Measurements from ENCODE around the gene KSR1. TPM values are rescaled to one million over a fixed set of nuclear protein-coding genes. Genes with fewer than 3 reads are reported as not detected.

Gene KSR1
- total RNA-seq, 1 donor from 2014 or later, result 90.2 TPM

DNA sequence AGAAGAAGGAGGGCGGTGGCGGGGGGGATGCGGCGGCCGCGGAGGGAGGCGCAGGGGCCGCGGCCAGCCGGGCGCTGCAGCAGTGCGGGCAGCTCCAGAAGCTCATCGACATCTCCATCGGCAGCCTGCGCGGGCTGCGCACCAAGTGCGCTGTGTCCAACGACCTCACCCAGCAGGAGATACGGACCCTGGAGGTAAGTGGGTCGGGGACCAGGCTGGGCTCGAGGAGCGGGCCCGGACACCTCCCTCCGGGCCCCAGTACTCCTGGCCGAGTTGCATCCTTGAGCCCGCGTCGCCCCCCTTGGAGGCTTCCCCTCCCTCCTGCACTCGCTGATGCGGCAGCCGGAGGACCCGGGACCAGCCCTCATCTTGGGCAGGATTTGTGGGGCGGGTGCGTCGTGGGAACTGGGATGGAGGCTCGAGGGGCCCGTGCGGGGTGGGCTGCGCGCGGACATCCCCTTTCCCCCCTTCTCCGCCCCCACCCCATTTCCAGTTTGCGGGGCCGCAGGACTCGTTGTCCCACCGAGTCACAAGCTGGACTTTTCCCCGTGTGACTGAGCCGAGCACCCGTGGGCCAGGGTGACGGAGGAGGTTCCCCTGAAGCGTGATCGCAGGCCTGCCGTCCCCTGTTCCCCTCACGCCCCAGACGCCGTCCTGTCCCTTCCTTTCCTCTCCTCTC, 572 bp downstream of the KSR1 start:
- Mint-ChIP-seq H3K27me3 (ENCODE audit: low read depth, unreplicated experiment) (peaks cover 6% of the 10 kb centered on the region), H3K27ac (ENCODE audit: unreplicated experiment) (peak overlapping the region; percentile 90), H3K4me1 (ENCODE audit: low read depth, unreplicated experiment) (peaks cover 32% of the 10 kb centered on the region), H3K9me3 (ENCODE audit: unreplicated experiment) (peaks cover 2% of the 10 kb centered on the region), H3K36me3 (ENCODE audit: low read depth, unreplicated experiment) (peaks cover 2% of the 10 kb centered on the region), H3K4me3 (ENCODE audit: unreplicated experiment) (peak overlapping the region; percentile 93)
- peak overlapping the region; percentile 95 for H3K4me2 ChIP-seq (ENCODE audit: low read length)
- peaks cover 4% of the 10 kb centered on the region for H3K36me3 ChIP-seq (ENCODE audit: insufficient read depth, low read length)
- peaks cover 51% of the 10 kb centered on the region for H4K20me1 ChIP-seq (ENCODE audit: insufficient read depth, low read length)
- H3K4me1 ChIP-seq (ENCODE audit: insufficient read depth, low read length), result peaks cover 25% of the 10 kb centered on the region
- peaks cover 2% of the 10 kb centered on the region for H3K27me3 ChIP-seq (ENCODE audit: insufficient read depth, low read length)
- peaks cover 49% of the 10 kb centered on the region for H3K79me2 ChIP-seq (ENCODE audit: insufficient read depth, low read length)
- H3K27ac ChIP-seq (ENCODE audit: low read depth, low read length), result peak overlapping the region; percentile 26
- FAIRE-seq, result no peak
- no peak for DNase-seq (ENCODE audit: low read depth)
- peak overlapping the region; percentile 91 for H3K9ac ChIP-seq (ENCODE audit: low read length)
- H3K4me3 ChIP-seq (ENCODE audit: insufficient read depth, low read depth, low read length), result peak overlapping the region; percentile 75
- no peaks in the 10 kb centered on the region for H3K9me3 ChIP-seq (ENCODE audit: insufficient read depth, low read depth, low read length)
- peak overlapping the region; percentile 48 for H2AFZ ChIP-seq (ENCODE audit: low read depth, low read length)
- no peak for TF ChIP-seq CTCF (IDR thresholded peaks at IDR 0.05; ENCODE audit: insufficient read depth, low read depth, low read length)
- TF ChIP-seq EZH2 (IDR thresholded peaks at IDR 0.05; ENCODE audit: insufficient read depth, low read length), result no peak

DNA sequence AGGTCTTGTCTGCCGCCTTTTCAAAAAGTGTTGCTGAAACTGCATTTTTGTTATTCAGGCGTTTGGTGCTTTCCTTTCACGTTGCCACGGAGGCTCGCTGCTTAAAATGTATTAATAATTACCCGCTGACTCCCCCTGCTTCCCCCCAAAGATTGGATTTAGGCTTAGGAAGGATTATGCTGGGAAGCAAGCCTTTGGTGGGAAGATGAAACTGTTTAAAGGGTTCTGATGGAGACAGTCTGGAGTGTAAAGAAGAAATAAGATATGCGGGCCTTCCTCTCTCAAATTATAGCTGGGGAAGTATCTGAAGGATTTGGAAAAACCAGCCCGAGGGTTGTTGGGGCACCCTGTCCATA, 1.1 kb downstream of the KSR1 start:
- peaks cover 2% of the 10 kb centered on the region for H3K36me3 Mint-ChIP-seq (ENCODE audit: low read depth, unreplicated experiment)
- FAIRE-seq, result no peak
- Histone ChIP-seq H3K9ac (ENCODE audit: low read length) (peak overlapping the region; percentile 91), H3K4me1 (ENCODE audit: insufficient read depth, low read length) (peaks cover 25% of the 10 kb centered on the region), H3K9me3 (ENCODE audit: insufficient read depth, low read depth, low read length) (no peaks in the 10 kb centered on the region), H2AFZ (ENCODE audit: low read depth, low read length) (peak overlapping the region; percentile 39), H4K20me1 (ENCODE audit: insufficient read depth, low read length) (peaks cover 56% of the 10 kb centered on the region), H3K27me3 (ENCODE audit: insufficient read depth, low read length) (peaks cover 2% of the 10 kb centered on the region), H3K36me3 (ENCODE audit: insufficient read depth, low read length) (peaks cover 4% of the 10 kb centered on the region), H3K27ac (ENCODE audit: low read depth, low read length) (peak overlapping the region; percentile 26), H3K4me2 (ENCODE audit: low read length) (peak overlapping the region; percentile 95), H3K4me3 (ENCODE audit: insufficient read depth, low read depth, low read length) (peak overlapping the region; percentile 75), H3K79me2 (ENCODE audit: insufficient read depth, low read length) (peaks cover 54% of the 10 kb centered on the region)
- H3K4me3 Mint-ChIP-seq (ENCODE audit: unreplicated experiment), result peak overlapping the region; percentile 93
- no peaks in the 10 kb centered on the region for H3K9me3 Mint-ChIP-seq (ENCODE audit: unreplicated experiment)
- peaks cover 37% of the 10 kb centered on the region for H3K4me1 Mint-ChIP-seq (ENCODE audit: low read depth, unreplicated experiment)
- peaks cover under 1% of the 10 kb centered on the region for H3K27me3 Mint-ChIP-seq (ENCODE audit: low read depth, unreplicated experiment)
- H3K27ac Mint-ChIP-seq (ENCODE audit: unreplicated experiment), result peak overlapping the region; percentile 90
- no peak for DNase-seq (ENCODE audit: low read depth)
- TF ChIP-seq EZH2 (IDR thresholded peaks at IDR 0.05; ENCODE audit: insufficient read depth, low read length) (no peak), CTCF (IDR thresholded peaks at IDR 0.05; ENCODE audit: insufficient read depth, low read depth, low read length) (no peak)
